Measurements from ENCODE around the gene TEDC1. TPM values are rescaled to one million over a fixed set of nuclear protein-coding genes. Genes with fewer than 3 reads are reported as not detected.

The TEDC1 gene, protein sequence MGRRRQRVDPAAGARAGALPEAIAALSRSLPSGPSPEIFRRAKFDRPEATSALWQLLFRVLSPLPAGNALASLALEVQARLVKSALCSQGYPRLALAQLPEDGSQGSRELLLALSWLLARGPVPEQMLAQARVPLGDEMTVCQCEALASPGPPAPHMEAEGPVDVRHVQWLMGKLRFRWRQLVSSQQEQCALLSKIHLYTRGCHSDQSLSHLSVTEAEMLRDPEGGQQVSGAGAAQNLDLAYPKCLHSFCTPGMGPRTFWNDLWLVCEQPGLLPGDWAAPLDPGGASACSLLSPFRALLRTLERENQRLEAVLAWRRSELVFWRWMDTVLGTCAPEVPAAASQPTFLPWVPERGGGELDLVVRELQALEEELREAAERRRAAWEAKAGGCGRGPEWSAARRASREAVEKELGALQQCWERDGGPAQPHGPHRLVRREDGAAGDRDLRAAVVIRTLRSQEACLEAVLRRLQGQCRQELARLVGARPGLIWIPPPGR
- 1 to 10 TPM in 3 of 4 donors, under 1 TPM in 1; 0.95 to 2.0 (median 1.2) TPM for total RNA-seq
- 1 to 10 TPM; 1.9 to 5.2 (median 2.3) TPM for polyA plus RNA-seq
- long read RNA-seq, donor 1, partial matches to known transcripts, result 1 of 2 reads
- long read RNA-seq, donor 1, other reads (novel, unspliced or antisense), result 0 of 2 reads
- long read RNA-seq, donor 2, partial matches to known transcripts, result 0 of 3 reads
- long read RNA-seq, donor 2, other reads (novel, unspliced or antisense), result 1 of 3 reads

DNA sequence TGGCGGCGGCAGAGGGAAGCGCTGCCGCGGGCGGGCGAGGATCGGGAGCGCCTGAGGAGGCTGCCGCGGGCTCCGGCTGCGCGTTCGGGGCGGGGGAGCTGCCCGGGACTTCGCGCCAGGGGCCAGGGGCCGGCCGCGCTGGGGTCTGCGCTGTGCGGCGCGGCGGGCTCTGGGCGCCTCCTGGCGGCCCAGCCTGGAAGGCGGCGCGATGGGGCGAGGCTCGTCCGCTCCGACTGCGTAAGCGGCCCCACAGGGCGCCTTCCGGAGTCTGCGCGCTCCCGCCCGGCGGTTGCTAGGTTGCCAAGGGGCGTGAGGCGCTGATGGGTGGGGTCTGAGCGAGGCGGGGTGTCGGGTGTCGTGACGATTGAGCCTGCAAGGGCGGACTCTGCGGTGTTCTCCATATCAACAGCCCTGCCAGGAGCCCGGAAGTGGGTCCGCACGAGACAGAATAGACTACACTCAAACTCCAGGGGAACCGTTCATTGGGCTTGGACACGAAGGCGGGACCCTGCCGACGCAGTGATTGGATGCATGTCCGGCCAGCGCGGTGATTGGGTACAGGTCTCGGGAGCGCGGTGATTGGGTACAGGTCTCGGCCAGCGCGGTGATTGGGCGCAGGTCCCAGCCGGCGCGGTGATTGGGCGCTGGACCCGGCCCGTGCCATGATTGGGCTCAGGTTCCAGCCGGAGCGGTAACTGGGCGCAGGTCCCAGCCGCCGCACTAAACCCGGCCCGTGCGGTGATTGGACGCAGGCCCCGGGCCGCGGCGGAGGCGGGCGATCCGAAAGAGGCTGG is at the start of gene TEDC1:
TSS of gene TEDC1 (plus strand) at position 675 of the 794 bp plus-strand sequence. CDS start 130 bp downstream, outside the sequence.
- WGBS, 3 donors, result 0% methylated on average over 73 to 94 of the region's 94 CpGs
- Histone ChIP-seq H3K4me1 (peaks cover 13% of the 10 kb centered on the region), H3K36me3 (ENCODE audit: insufficient read depth in 1 of 2, low read depth in 1 of 2) (no peaks in the 10 kb centered on the region), H3K27me3 (ENCODE audit: insufficient read depth in 3 of 3, low read length in 2 of 3) (peaks cover 0 to 17% (median 0%) of the 10 kb centered on the region in 3 donors), H3K9me3 (no peaks in the 10 kb centered on the region), H3K27ac (peak within 1 kb of the TSS; percentile 83), H3K4me3 (peak within 1 kb of the TSS; percentile 75)
- ATAC-seq (peak; percentile 88 to 90 (median 89)), DNase-seq (peak; percentile 100)
- TF ChIP-seq, protein P1, sequence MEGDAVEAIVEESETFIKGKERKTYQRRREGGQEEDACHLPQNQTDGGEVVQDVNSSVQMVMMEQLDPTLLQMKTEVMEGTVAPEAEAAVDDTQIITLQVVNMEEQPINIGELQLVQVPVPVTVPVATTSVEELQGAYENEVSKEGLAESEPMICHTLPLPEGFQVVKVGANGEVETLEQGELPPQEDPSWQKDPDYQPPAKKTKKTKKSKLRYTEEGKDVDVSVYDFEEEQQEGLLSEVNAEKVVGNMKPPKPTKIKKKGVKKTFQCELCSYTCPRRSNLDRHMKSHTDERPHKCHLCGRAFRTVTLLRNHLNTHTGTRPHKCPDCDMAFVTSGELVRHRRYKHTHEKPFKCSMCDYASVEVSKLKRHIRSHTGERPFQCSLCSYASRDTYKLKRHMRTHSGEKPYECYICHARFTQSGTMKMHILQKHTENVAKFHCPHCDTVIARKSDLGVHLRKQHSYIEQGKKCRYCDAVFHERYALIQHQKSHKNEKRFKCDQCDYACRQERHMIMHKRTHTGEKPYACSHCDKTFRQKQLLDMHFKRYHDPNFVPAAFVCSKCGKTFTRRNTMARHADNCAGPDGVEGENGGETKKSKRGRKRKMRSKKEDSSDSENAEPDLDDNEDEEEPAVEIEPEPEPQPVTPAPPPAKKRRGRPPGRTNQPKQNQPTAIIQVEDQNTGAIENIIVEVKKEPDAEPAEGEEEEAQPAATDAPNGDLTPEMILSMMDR (IDR thresholded peaks at IDR 0.05), result peak; percentile 86
- intact Hi-C loops (cut with DNase I), result loop anchor here (5.0 to 10.0 kb wide), 2 partner anchors 37 to 806 kb away; partner anchors contain the start of genes INF2 (in 1 of the 2) and TMEM121 (in 1 of the 2)

DNA sequence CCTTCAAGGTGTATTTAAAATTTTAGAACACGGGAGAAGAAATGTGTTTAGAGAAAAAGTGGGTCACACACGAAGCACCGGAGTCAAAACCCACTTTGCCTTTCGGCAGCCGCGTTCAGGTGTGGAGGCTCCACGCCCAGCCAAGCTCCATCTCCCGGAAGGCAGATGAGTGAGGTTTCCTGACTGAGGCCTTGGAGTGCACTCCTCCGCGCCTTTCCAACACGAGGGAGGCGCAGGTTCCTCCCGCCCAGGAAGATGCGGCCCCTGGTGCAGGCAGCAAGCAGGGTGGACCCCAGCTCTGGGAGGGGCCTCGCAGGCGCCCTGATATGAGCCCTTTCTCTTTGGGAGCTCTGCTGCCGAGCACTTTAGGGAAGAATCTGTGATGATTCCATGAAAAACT is 48.9 kb upstream of the TEDC1 start:
- ATAC-seq (no peak), DNase-seq (no peak)
- Histone ChIP-seq H3K36me3 (ENCODE audit: insufficient read depth in 1 of 2, low read depth in 1 of 2) (peaks cover 0 to 4% of the 10 kb centered on the region in 2 donors), H3K4me3 (no peak overlapping the region), H3K27ac (no peak overlapping the region), H3K27me3 (ENCODE audit: insufficient read depth in 3 of 3, low read length in 2 of 3) (no peaks in the 10 kb centered on the region), H3K4me1 (no peaks in the 10 kb centered on the region), H3K9me3 (no peaks in the 10 kb centered on the region)
- intact Hi-C loops (cut with DNase I), result loop anchor here in 1 of 2 donors (10.0 kb wide), 1 partner anchor 83 kb away; the partner anchor contains the start of gene TMEM121
- WGBS, 3 donors, result 80 to 81% (median 80%) methylated on average over 17 of the region's 17 CpGs
- TF ChIP-seq, protein P1 (IDR thresholded peaks at IDR 0.05), result no peak

DNA sequence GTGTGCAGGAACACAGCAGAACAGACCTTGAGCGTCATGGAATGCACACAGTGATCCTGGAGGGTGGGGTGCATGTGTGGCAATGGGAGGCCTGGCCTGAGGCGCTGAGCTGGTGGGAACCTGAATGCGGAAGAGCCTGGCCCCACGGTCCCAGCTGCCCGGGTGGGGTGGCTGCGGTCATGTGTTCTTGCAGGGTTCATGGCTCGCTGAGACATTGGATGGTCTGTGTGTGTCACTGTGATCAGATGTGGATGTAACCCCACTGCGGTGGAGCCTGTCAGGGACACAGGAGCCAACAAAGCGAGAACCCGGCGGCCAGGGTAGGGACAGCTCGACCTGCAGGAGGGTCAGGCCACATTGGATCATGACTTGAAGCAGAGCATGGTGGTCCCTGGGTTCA is 48.2 kb upstream of the TEDC1 start:
- Histone ChIP-seq H3K4me3 (no peak overlapping the region), H3K27me3 (ENCODE audit: insufficient read depth in 3 of 3, low read length in 2 of 3) (no peaks in the 10 kb centered on the region), H3K36me3 (ENCODE audit: insufficient read depth in 1 of 2, low read depth in 1 of 2) (peaks cover 0 to 4% of the 10 kb centered on the region in 2 donors), H3K4me1 (no peaks in the 10 kb centered on the region), H3K27ac (no peak overlapping the region), H3K9me3 (no peaks in the 10 kb centered on the region)
- no peak for DNase-seq
- 83 to 85% (median 85%) methylated on average over 12 of the region's 12 CpGs for WGBS, 3 donors
- ATAC-seq, result no peak
- TF ChIP-seq, protein P1 (IDR thresholded peaks at IDR 0.05), result no peak
- intact Hi-C loops (cut with DNase I), result loop anchor here in 1 of 2 donors (10.0 kb wide), 1 partner anchor 82 kb away; the partner anchor contains the start of gene TMEM121

DNA sequence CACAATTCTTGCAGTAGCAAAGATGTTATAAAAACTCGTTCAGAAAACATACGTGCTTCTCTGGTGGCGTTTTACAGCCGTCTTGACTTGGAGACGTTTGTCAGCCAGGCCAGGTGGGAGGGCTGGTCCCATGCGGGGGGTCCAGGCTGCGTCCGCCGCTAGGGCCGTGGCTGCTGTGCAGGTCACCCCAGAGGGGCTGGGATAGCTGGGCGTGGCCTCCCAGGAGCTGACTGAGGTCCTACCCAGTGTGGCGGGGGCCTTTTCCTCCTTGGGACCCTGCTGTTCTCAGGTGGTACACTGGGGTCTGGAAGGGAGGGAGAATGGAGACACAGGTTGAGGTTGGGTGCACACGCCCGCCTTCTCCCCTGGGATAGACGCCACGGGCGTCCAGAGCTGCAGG is 46.2 kb upstream of the TEDC1 start:
- Histone ChIP-seq H3K36me3 (ENCODE audit: insufficient read depth in 1 of 2, low read depth in 1 of 2) (peaks cover 0 to 6% of the 10 kb centered on the region in 2 donors), H3K27me3 (ENCODE audit: insufficient read depth in 3 of 3, low read length in 2 of 3) (no peaks in the 10 kb centered on the region), H3K4me1 (peaks cover 6% of the 10 kb centered on the region), H3K27ac (no peak overlapping the region), H3K4me3 (no peak overlapping the region), H3K9me3 (no peaks in the 10 kb centered on the region)
- ATAC-seq, result no peak
- intact Hi-C loops (cut with DNase I), result loop anchor here (5.0 to 10.0 kb wide), 3 partner anchors 42 to 80 kb away; partner anchors contain the start of genes CRIP1 (in 1 of the 2) and TMEM121 (in 1 of the 2)
- no peak for DNase-seq
- TF ChIP-seq, protein P1 (IDR thresholded peaks at IDR 0.05), result no peak
- WGBS, 3 donors, result 81 to 90% (median 88%) methylated on average over 16 to 17 of the region's 17 CpGs
